A549 (cell line): ENCODE measurements around the gene GNG7. TPM values are rescaled to one million over a fixed set of nuclear protein-coding genes. Genes with fewer than 3 reads are reported as not detected.

Experiments used
- ATAC-seq, 2 experiments: fragments of 200-7000 bp in 1 of 2; fragments of >200 bp in 1 of 2; cut with Nextera tagmentation in 1 of 2; cut with Tn5 transposase in 1 of 2; 3 replicates each; pipeline versions ENCODE4 v1.8.0 to v1.9.1; 2018 to 2020; ENCODE audit warnings: mild to moderate bottlenecking in 1 of 2, moderate library complexity in 1 of 2
- CTCF ChIA-PET: fragments of 300-600 bp; sonication (Branson Sonifier 250); formaldehyde crosslinking; extraction: SDS; loops from one replicate; lab custom pipeline; 2021; ENCODE audit warnings: antibody characterized with exemption, inconsistent platforms; lab: Yijun Ruan, JAX
- POLR2A ChIA-PET: fragments of 350-600 bp; formaldehyde crosslinking; extraction: SDS; loops from one replicate; lab custom pipeline; 2021; ENCODE audit warnings: antibody characterized with exemption, inconsistent platforms; lab: Yijun Ruan, JAX
- DNase-seq, 2 experiments: peaks; one replicate each; pipeline versions ENCODE4 v3.0.0 to v3.0.0-alpha.2; 2011 to 2016; ENCODE audit warnings: low read depth in 1 of 2, low spot score in 1 of 2
- FAIRE-seq: peaks from 2 replicates; lab custom pipeline; 2011; peaks lifted over from hg19 to GRCh38; lab: Jason Lieb, UNC
- H3K27ac ChIP-seq, 2 experiments: fragments of >200 bp; sonication (Bioruptor Twin); formaldehyde crosslinking; 3 replicates each; pipeline ENCODE4 v1.5.1; 2016 to 2017
- H3K4me1 ChIP-seq: fragments of >200 bp; sonication (Bioruptor Twin); formaldehyde crosslinking; 3 replicates; pipeline ENCODE4 v1.6.1; 2016
- H3K4me2 ChIP-seq: fragments of >200 bp; sonication (Bioruptor Twin); formaldehyde crosslinking; 3 replicates; pipeline ENCODE4 v1.6.1; 2016
- H3K4me3 ChIP-seq: fragments of >200 bp; sonication (Bioruptor Twin); formaldehyde crosslinking; 3 replicates; pipeline ENCODE4 v1.5.1; 2016
- H3K9me3 ChIP-seq: fragments of >200 bp; sonication (Bioruptor Twin); formaldehyde crosslinking; 3 replicates; pipeline ENCODE4 v1.6.1; 2016
- BCL3 ChIP-seq: fragments of >200 bp; sonication (Bioruptor Twin); formaldehyde crosslinking; IDR thresholded peaks from 3 replicates; pipeline ENCODE4 v1.6.1; 2016
- BHLHE40 ChIP-seq: IDR thresholded peaks from 2 replicates; pipeline ENCODE4 v1.6.1; 2012; ENCODE audit warnings: low read depth, low read length, inconsistent platforms
- CBX2 ChIP-seq: fragments of 200-600 bp; sonication (generic); IDR thresholded peaks from 2 replicates; pipeline ENCODE4 v1.6.1; 2016; ENCODE audit warnings: low read depth, mild to moderate bottlenecking, borderline replicate concordance
- EP300 ChIP-seq, 2 experiments: fragments of >200 bp; sonication (Bioruptor Twin); formaldehyde crosslinking; IDR thresholded peaks; 2 replicates in 1 of 2; 3 replicates in 1 of 2; pipeline ENCODE4 v1.6.1; 2016 to 2017
- GATA3 ChIP-seq: IDR thresholded peaks from 2 replicates; pipeline ENCODE4 v1.6.1; 2012; ENCODE audit warnings: borderline replicate concordance
- HDAC2 ChIP-seq: fragments of 200-600 bp; sonication (generic); IDR thresholded peaks from 2 replicates; pipeline ENCODE4 v1.6.1; 2016
- HEYL ChIP-seq: fragments of 250-450 bp; sonication (Bioruptor Pico); IDR thresholded peaks from 2 replicates; pipeline ENCODE4 v1.8.0; 2021; ENCODE audit warnings: mild to moderate bottlenecking, moderate library complexity
- HMGXB4 ChIP-seq: fragments of 250-450 bp; sonication (Bioruptor Pico); IDR thresholded peaks from 2 replicates; pipeline ENCODE4 v1.5.0; 2021; ENCODE audit warnings: mild to moderate bottlenecking, moderate library complexity, borderline replicate concordance
- HOXA7 ChIP-seq: fragments of 250-450 bp; sonication (Bioruptor Pico); IDR thresholded peaks from 2 replicates; pipeline ENCODE4 v1.5.0; 2020; ENCODE audit warnings: mild to moderate bottlenecking, moderate library complexity
- JUNB ChIP-seq: fragments of >200 bp; sonication (Bioruptor Twin); formaldehyde crosslinking; IDR thresholded peaks from 2 replicates; pipeline ENCODE4 v1.6.1; 2016
- MAZ ChIP-seq: fragments of 150-350 bp; IDR thresholded peaks from 2 replicates; pipeline ENCODE4 v1.6.1; 2014; ENCODE audit warnings: antibody characterized with exemption, low read depth, low read length, borderline replicate concordance
- MYC ChIP-seq: IDR thresholded peaks from 2 replicates; pipeline ENCODE4 v1.6.1; 2012; ENCODE audit warnings: mild to moderate bottlenecking, inconsistent platforms, low read length, improper control_type of control experiment, borderline replicate concordance
- NPAS2 ChIP-seq: fragments of 250-450 bp; sonication (Bioruptor Pico); IDR thresholded peaks from 2 replicates; pipeline ENCODE4 v1.8.0; 2022; ENCODE audit warnings: mild to moderate bottlenecking, moderate library complexity, borderline replicate concordance
- NR3C1 ChIP-seq: fragments of >200 bp; sonication (Bioruptor Twin); formaldehyde crosslinking; IDR thresholded peaks from 3 replicates; pipeline ENCODE4 v1.6.1; 2017
- POLR2A ChIP-seq: IDR thresholded peaks from 2 replicates; pipeline ENCODE4 v1.6.1; 2012; ENCODE audit warnings: mild to moderate bottlenecking, low read length
- RAD21 ChIP-seq, 2 experiments: fragments of >200 bp in 1 of 2; sonication (Bioruptor Twin) in 1 of 2; formaldehyde crosslinking in 1 of 2; IDR thresholded peaks in 1 of 2; conservative IDR thresholded peaks in 1 of 2; 2 replicates in 1 of 2; 3 replicates in 1 of 2; pipeline ENCODE4 v1.6.1; 2012 to 2018; ENCODE audit warnings: inconsistent platforms in 1 of 2
- REST ChIP-seq: fragments of 200-600 bp; sonication (generic); IDR thresholded peaks from 2 replicates; pipeline ENCODE4 v1.6.1; 2016; ENCODE audit warnings: antibody characterized with exemption, mild to moderate bottlenecking, moderate library complexity
- RNF2 ChIP-seq: fragments of 200-600 bp; sonication (generic); IDR thresholded peaks from 2 replicates; pipeline ENCODE4 v1.6.1; 2016; ENCODE audit warnings: low read depth, mild to moderate bottlenecking, antibody characterized with exemption, moderate library complexity, borderline replicate concordance
- SMC3 ChIP-seq: fragments of >200 bp; sonication (Bioruptor Twin); formaldehyde crosslinking; IDR thresholded peaks from 3 replicates; pipeline ENCODE4 v1.6.1; 2018; ENCODE audit warnings: inconsistent platforms
- SREBF2 ChIP-seq: fragments of 450-650 bp; IDR thresholded peaks from 2 replicates; pipeline ENCODE4 v1.6.1; 2014; ENCODE audit warnings: mild to moderate bottlenecking, moderate library complexity
- ZC3H11A ChIP-seq: fragments of 450-650 bp; IDR thresholded peaks from 2 replicates; pipeline ENCODE4 v1.6.1; 2014; ENCODE audit warnings: antibody characterized with exemption, mild to moderate bottlenecking
- WGBS: methylation state at CpG from one replicate; pipeline ENCODE4 v1.1.6; 2017; ENCODE audit errors: missing lambda C conversion rate; 5-methylcytosine and 5-hydroxymethylcytosine counted together
- polyA plus RNA-seq, 4 experiments: library from polyadenylated mRNA; depleted of rRNA in 3 of 4; stranded (reverse); fragments of >200 nt; fragmentation: RNase III in 1 of 4; extraction: RNeasy Plus Mini Kit Qiagen cat#74134 plus additional on column Dnase treatment in 1 of 4; gene quantifications; 2 replicates in 3 of 4; 3 replicates in 1 of 4; pipeline ENCODE4 v1.2.3, GENCODE V29; 2011 to 2017
- TF ChIP-seq, protein P1 (sequence below): fragments of 450-650 bp; IDR thresholded peaks from 2 replicates; pipeline ENCODE4 v1.6.1; 2014; ENCODE audit warnings: antibody characterized with exemption

Gene GNG7
- polyA plus RNA-seq, 2 of the 4 experiments (the other 2 are of a cell fraction) = 0.06 to 0.08 TPM

DNA sequence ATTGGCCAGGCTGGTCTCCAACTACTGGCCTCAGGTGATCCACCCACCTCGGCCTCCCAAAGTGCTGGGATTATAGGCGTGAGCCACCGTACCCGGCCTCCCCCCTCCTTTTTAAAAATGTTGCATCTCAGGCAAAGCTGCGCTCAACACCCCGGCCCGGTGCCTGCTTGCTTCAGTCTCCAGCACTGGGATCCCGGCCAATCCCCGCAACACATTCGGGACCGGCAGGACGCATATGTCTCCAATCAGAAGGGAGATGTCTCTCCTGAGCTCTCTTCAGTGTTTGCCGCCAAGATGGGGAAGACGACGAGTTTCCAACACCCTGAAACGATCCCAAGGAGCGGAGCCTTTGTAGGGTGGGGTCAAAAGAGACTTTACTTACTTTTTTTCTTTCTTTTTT lies 16.1 kb downstream of the GNG7 start:
- Histone ChIP-seq H3K4me1 (no peaks in the 10 kb centered on the region), H3K9me3 (no peaks in the 10 kb centered on the region), H3K4me2 (no peak overlapping the region), H3K4me3 (no peak overlapping the region), H3K27ac (no peak overlapping the region)
- no peak for ATAC-seq
- 77% methylated on average over 17 of the region's 17 CpGs for WGBS
- CTCF ChIA-PET = interaction anchor here (0.5 to 1.8 kb wide), 3 partner anchors 15 to 1201 kb away, joined by 3 to 8 read pairs (median 3); no protein-coding TSS in a partner anchor
- POLR2A ChIA-PET = no interaction called here
- no peak for FAIRE-seq
- no peak for DNase-seq
- no peak for TF ChIP-seq JUNB
- TF ChIP-seq NR3C1 = no peak
- no peak for TF ChIP-seq POLR2A
- TF ChIP-seq BHLHE40 = no peak
- no peak for TF ChIP-seq SREBF2
- TF ChIP-seq GATA3 = no peak
- no peak for TF ChIP-seq HMGXB4 (CRISPR knock-in tag)
- TF ChIP-seq HEYL (CRISPR knock-in tag) = no peak
- TF ChIP-seq, protein P1, sequence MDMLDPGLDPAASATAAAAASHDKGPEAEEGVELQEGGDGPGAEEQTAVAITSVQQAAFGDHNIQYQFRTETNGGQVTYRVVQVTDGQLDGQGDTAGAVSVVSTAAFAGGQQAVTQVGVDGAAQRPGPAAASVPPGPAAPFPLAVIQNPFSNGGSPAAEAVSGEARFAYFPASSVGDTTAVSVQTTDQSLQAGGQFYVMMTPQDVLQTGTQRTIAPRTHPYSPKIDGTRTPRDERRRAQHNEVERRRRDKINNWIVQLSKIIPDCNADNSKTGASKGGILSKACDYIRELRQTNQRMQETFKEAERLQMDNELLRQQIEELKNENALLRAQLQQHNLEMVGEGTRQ = no peak
- TF ChIP-seq SMC3 = no peak
- TF ChIP-seq HDAC2 = no peak
- TF ChIP-seq MYC = no peak
- TF ChIP-seq RNF2 = no peak
- no peak for TF ChIP-seq EP300 (IDR thresholded peaks at IDR 0.05)
- no peak for TF ChIP-seq RAD21 (conservative IDR thresholded peaks at IDR 0.05 in 1 of 2, IDR thresholded peaks at IDR 0.05 in 1 of 2)
- no peak for TF ChIP-seq CBX2

DNA sequence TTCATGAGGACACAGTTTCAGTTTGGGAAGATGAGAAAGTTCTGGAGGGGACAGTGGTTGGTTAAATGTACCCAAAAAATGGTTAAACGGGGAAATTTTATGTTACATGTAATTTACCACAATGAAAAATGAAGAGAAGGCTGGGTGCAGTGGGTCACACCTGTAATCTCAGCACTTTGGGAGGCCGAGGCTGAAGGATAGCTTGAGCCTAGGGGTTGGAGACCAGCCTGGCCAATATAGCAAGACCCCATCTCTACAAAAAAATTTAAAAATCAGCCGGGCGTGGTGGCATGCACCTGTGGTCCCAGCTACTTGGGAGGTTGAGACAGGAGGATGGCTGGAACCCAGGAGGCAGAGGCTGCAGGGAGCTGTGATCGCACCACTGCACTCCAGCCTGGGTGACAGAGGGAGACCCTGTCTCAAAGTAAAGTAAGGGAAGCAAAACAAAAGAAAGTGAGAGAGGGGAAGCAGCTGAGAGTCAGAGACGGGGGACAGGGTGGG lies 17.2 kb downstream of the GNG7 start:
- ChIA-PET POLR2A (no interaction called here), CTCF (interaction anchor here (1.8 kb wide), 1 partner anchor 37 kb away, joined by 8 read pairs; no protein-coding TSS in a partner anchor)
- no peak overlapping the region for H3K27ac ChIP-seq
- FAIRE-seq (no peak), DNase-seq (no peak), ATAC-seq (no peak)
- H3K4me3 ChIP-seq = no peak overlapping the region
- H3K4me2 ChIP-seq = no peak overlapping the region
- H3K4me1 ChIP-seq = no peaks in the 10 kb centered on the region
- WGBS = 78% methylated on average over 6 of the region's 6 CpGs
- no peaks in the 10 kb centered on the region for H3K9me3 ChIP-seq
- TF ChIP-seq BCL3 = no peak
- TF ChIP-seq GATA3 = no peak
- TF ChIP-seq ZC3H11A = no peak
- no peak for TF ChIP-seq BHLHE40
- TF ChIP-seq HEYL (CRISPR knock-in tag) = no peak
- no peak for TF ChIP-seq CBX2
- no peak for TF ChIP-seq REST
- TF ChIP-seq MAZ = no peak
- no peak for TF ChIP-seq HOXA7
- no peak for TF ChIP-seq NPAS2 (CRISPR knock-in tag)
- TF ChIP-seq, all 56 proteins: peak for 0
